Measurements from ENCODE around the gene PRRT2.

DNA sequence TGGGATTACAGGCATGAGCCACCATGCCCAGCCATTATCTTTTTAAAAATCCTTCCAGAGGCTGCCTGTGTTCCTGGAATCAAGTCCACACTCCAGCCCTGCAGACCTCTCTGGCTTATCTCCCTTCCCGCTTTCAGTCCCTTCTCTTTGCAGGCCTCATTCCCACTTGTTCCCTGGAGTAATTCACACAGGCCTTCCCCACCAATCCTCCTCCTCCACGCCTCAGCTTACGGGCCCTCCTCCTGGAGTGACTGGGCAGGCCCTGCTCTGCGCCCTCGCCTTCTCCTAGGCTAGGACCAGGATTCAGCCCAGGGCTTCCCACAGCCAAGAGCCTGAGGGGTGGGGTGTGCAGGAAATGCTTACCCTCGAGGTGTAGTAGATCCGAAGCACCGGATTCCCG lies 48.2 kb downstream of the PRRT2 start:
- no peak for TF ChIP-seq EZH2 (optimal IDR thresholded peaks at IDR 0.05; ENCODE audit: low read depth, low read length)
- TF ChIP-seq, protein P1, sequence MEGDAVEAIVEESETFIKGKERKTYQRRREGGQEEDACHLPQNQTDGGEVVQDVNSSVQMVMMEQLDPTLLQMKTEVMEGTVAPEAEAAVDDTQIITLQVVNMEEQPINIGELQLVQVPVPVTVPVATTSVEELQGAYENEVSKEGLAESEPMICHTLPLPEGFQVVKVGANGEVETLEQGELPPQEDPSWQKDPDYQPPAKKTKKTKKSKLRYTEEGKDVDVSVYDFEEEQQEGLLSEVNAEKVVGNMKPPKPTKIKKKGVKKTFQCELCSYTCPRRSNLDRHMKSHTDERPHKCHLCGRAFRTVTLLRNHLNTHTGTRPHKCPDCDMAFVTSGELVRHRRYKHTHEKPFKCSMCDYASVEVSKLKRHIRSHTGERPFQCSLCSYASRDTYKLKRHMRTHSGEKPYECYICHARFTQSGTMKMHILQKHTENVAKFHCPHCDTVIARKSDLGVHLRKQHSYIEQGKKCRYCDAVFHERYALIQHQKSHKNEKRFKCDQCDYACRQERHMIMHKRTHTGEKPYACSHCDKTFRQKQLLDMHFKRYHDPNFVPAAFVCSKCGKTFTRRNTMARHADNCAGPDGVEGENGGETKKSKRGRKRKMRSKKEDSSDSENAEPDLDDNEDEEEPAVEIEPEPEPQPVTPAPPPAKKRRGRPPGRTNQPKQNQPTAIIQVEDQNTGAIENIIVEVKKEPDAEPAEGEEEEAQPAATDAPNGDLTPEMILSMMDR (IDR thresholded peaks at IDR 0.05; ENCODE audit: low read length), result no peak
